ENCODE measurements around the gene CLRN1.

Gene CLRN1

GRCh38 chr3:150921209-150921608, 51.3 kb downstream of the CLRN1 start:
- DNase-seq (ENCODE audit: low read depth in 3 of 3), result no peak

- no peak for DNase-seq (ENCODE audit: low read depth in 3 of 3)
These were observed 52.3 kb downstream of the CLRN1 start for GRCh38 chr3:150920236-150920635.

- no peak for DNase-seq (ENCODE audit: low read depth in 3 of 3)
These were observed 54.6 kb downstream of the CLRN1 start for GRCh38 chr3:150917951-150918350.

- no peak for DNase-seq (ENCODE audit: low read depth in 3 of 3)
These were observed 59.2 kb downstream of the CLRN1 start for GRCh38 chr3:150913133-150913922.

DNA sequence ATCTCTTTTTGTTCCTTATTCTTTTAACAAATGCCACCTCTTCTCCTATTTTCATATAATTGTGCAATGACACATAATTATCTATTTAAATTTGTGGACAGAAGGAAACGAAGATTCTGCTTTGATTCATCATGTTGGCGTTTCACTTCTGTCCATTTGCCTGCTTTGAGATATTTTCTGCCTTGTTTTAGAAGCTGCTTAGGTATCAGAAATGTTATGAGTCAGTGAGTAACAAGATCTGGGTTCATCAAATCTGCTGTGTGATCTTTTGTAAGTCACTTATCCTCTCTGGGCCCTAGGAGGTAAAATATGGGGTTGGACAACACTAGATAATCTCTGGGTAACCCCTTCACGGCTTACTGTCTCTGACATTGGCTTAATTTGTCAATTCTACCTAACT, 60.0 kb downstream of the CLRN1 start:
- DNase-seq (ENCODE audit: low read depth in 3 of 3), result no peak

- no peak for DNase-seq (ENCODE audit: low read depth in 3 of 3)
These were observed 60.8 kb downstream of the CLRN1 start for GRCh38 chr3:150911771-150912170.

GRCh38 chr3:150906461-150906860, 66.1 kb downstream of the CLRN1 start:
- DNase-seq (ENCODE audit: low read depth in 3 of 3), result no peak

- no peak for DNase-seq (ENCODE audit: low read depth in 3 of 3)
These were observed 66.8 kb downstream of the CLRN1 start for GRCh38 chr3:150905746-150906145.

GRCh38 chr3:150905339-150905738, 67.2 kb downstream of the CLRN1 start, which contains the start of gene MINDY4B:
Gene MINDY4B (minus strand): TSS chr3:150905439. CDS start chr3:150905439, 0 bp downstream.
- no peak for DNase-seq (ENCODE audit: low read depth in 3 of 3)

DNA sequence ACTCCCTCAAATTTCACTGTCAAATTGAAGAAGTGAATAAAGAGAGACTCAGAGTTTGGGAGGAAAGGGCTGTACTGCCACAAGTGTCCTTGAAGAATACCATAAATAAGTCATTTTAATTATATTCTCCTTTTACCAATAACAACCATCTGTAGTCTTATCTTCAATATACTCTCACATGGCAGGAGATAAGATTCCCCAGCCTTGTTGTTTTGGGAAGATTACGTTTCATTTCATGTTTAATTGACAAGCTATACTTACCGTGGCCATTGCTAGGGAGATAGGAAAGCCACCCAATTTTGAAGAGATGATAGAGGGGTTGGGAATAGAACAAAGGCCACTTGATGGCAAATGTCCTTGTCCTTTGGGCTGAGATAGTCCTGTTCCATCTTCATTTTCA, 69.5 kb downstream of the CLRN1 start:
- no peak for DNase-seq (ENCODE audit: low read depth in 3 of 3)

GRCh38 chr3:150901793-150902192, 70.7 kb downstream of the CLRN1 start:
- no peak for DNase-seq (ENCODE audit: low read depth in 3 of 3)

- DNase-seq (ENCODE audit: low read depth in 3 of 3), result no peak
These were observed 73.4 kb downstream of the CLRN1 start for GRCh38 chr3:150899141-150899540.

DNA sequence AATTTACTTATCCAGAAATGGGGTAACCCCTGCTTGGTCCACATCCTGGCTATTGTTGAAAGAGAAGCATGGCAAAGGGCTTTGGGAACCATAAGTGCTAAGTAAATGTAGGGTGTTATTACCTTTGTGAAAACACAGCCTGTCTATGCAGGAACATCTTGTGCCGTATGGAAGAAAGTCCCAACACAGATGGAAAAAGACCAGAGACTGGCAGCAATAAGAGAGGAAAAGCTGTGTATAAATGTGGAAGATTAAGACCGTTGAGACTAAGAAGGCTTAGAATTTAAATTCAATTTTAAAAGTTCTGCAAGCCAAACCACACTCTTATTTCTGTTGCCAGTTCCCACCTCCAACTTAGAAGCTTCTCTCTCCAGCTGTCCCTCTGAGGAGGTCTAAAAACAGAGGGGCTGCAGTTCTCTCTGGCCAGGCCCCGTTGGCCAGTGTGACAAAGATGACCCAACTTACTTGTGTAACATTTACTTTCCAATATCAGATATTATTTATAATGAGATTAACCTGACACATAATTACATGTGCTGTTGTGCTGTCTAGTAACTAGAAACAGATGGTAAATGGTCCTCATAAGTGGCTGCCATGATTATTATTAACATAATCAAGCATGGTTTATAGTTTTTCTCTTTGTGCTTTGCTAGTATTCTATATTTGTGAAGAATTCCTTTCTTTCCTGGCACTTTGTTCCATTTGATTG, 74.3 kb downstream of the CLRN1 start:
- DNase-seq (ENCODE audit: low read depth in 3 of 3), result no peak

GRCh38 chr3:150897592-150897991, 74.9 kb downstream of the CLRN1 start:
- DNase-seq (ENCODE audit: low read depth in 3 of 3), result no peak

GRCh38 chr3:150890831-150891230, 81.7 kb downstream of the CLRN1 start:
- no peak for DNase-seq (ENCODE audit: low read depth in 3 of 3)

GRCh38 chr3:150890295-150890694, 82.2 kb downstream of the CLRN1 start:
- DNase-seq (ENCODE audit: low read depth in 3 of 3), result no peak

- no peak for DNase-seq (ENCODE audit: low read depth in 3 of 3)
These were observed 83.4 kb downstream of the CLRN1 start for GRCh38 chr3:150889106-150889505.

DNA sequence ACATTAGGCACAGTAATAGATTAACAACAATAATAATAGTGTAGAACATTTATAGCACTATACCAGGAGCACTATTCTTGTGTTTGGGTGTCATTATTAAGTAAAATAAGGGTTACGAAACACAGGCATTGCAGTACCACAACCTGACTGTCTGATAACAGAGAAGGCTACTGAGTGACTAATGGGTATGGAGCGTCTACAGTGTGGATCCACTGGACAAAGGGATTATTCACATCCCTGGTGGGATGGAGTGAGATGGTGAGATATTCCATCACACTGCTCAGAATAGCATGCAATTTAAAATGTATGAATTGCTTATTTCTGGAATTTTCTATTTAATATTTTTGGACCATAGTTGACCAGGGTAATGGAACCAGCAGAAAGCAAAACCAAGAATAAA, 85.5 kb downstream of the CLRN1 start:
- DNase-seq (ENCODE audit: low read depth in 3 of 3), result no peak

- DNase-seq (ENCODE audit: low read depth in 3 of 3), result no peak
These were observed 87.0 kb downstream of the CLRN1 start for GRCh38 chr3:150885535-150885934.

DNA sequence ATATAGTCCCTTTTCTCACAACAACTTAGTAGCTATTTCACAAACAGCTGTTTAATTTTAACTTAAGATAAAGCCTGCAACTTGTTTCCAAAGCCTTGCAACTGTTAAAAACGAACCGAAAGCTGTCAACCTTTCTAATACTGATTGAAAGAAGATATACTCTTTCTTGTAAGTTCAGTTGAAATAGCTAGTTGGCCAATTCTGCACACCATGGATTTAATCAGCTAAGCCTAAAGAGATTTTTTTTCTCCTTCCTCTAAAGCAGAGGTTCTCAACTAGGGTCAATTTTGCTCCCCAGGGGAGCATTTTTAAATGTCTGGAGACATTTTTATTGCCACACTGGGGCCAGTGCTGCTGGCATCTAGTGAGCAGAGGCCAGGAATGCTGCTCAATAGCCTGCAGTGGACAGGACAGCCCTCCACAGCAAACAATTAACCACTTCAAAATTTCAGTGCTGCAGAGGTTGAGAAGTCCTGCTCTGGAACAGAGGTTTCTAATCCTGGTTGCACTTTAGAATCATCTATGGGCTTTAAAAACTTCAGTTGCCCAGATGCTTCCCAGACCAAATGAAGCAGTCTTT, 93.4 kb downstream of the CLRN1 start:
- DNase-seq (ENCODE audit: low read depth in 3 of 3), result no peak

GRCh38 chr3:150878290-150878689, 94.2 kb downstream of the CLRN1 start:
- DNase-seq (ENCODE audit: low read depth in 3 of 3), result no peak

DNA sequence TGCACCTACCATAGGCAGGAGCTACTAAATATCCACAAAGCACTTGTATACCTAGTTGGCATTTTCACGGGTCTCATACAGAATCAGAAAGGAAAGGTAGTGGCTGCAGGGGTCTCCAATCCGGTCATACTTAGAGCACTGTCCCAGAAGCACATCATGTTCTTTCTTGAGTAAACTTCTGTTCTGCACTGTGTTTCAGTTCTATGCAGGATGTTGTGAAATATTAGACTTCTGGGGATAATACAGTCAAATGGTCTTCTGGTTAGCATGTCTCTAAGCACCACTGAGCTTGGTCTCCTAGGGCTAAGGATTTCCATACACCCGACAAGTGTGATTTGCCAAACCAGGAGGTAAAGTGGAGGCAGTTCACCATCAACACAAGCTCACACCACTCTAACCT, 95.2 kb downstream of the CLRN1 start:
- no peak for DNase-seq (ENCODE audit: low read depth in 3 of 3)

Data from stimulated activated CD4-positive, alpha-beta T cell treated with anti-CD3 and anti-CD28 coated beads, TNF-alpha, amount 100 ng/mL, for 4 hours (primary cell).